Measurements from ENCODE around the gene FANCE.
"Not testable (repeated sequence)": the region's sequence is repeated elsewhere in the genome, so short reads cannot be mapped to it uniquely, and the experiment has no call there.

FANCE gene

GRCh38 chr6:35432291-35432690 lies 19.8 kb upstream of the FANCE start:
- no peak for DNase-seq (ENCODE audit: low read depth in 2 of 2)

- DNase-seq (ENCODE audit: low read depth in 2 of 2): not testable (repeated sequence)
Measured at GRCh38 chr6:35432702-35433101, 19.4 kb upstream of the FANCE start.

GRCh38 chr6:35435074-35435837 lies 16.9 kb upstream of the FANCE start:
- DNase-seq (ENCODE audit: low read depth in 2 of 2): no peak

- DNase-seq (ENCODE audit: low read depth in 2 of 2): no peak
Measured at GRCh38 chr6:35436071-35436857, 15.9 kb upstream of the FANCE start.

DNA sequence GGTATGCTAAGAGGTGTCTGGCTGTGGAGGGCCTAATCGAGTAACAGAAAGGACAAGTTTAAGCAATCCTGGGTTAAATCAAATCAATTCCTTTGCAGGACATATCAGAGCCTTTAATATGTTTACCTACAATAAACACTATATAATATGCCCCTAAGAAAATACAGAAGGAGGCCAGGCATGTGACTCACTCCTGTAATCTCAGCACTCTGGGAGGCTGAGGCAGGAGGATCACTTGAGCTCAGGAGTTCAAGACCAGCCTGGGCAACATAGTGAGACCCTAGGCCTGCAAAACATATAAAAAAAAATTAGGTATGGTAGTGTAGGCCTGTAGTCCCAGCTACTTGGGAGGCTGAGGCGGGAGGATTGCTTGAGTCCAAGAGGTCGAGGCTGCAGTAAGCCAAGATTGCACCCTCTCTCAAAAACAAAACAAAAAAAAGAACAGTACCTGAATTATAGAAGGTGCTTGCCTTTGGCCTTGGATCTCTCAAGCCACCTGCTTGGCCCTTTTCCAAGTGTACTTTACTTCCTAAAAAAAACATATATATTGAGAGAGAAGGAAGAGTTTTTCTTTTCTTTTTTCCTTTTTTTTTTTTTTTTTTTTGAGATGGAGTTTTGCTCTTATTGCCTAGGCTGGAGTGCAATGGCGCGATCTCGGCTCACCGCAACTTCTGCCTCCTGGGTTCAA lies 13.6 kb upstream of the FANCE start:
- not testable (repeated sequence) for DNase-seq (ENCODE audit: low read depth in 2 of 2)

GRCh38 chr6:35439308-35439707 lies 12.8 kb upstream of the FANCE start:
- no peak for DNase-seq (ENCODE audit: low read depth in 2 of 2)

GRCh38 chr6:35441205-35441604 lies 10.9 kb upstream of the FANCE start:
- DNase-seq (ENCODE audit: low read depth in 2 of 2): no peak

DNA sequence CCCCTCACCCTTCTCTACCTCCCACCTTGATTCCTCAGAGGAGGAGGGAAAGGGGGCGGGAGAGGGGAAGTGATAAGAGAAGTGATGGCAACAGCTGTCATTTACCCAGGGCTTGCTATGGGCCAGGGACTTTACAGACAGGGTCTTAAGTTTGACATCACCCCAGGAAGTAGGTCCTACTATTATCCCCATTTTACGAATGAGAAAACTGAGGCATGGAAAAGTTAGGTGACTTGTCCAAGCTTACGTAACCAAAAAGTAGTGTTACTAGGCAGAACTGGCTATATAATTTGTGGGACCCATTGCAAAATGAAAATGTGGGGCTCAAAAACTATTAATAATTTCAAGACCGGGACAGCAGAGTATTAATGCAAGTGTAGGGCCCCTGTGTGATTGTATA lies 10.5 kb upstream of the FANCE start:
- no peak for DNase-seq (ENCODE audit: low read depth in 2 of 2)

DNA sequence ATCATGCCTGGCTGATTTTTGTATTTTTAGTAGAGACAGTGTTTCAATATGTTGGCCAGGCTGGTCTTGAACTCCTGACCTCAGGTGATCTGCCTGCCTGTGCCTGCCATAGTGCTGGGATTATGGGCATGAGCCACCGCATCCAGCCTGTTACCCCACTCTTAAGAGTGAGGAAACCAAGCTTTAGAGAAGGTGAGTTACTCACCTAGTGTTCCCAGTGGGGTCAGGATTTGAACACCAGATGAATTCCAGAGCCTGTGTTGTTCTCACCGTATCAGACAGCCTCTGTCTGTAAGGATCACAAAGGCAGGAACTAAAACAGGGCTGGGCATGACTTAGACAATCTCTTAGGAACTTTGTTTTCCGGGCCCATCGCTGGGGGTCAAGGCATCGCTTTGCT lies 9.4 kb upstream of the FANCE start:
- no peak for DNase-seq (ENCODE audit: low read depth in 2 of 2)

- DNase-seq (ENCODE audit: low read depth in 2 of 2): no peak
Measured at GRCh38 chr6:35443341-35444030, 8.7 kb upstream of the FANCE start.

DNA sequence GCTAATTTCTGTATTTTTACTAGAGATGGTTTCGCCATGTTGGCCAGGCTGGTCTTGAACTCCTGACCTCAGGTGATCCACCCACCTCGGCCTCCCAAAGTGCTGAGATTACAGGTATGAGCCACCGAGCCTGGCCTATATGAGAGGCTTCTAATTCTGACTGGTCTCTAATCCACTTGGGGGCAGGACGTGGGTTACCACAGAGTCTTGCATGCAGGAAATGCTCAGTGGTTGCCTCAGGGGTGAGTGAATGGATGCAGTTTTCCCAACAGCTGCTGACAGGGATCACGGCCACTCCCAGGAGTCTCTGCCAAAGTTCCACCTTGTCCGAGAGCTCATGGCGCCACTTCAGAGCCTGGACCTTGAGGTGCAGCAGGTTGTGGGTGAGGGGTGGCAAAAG lies 6.4 kb upstream of the FANCE start:
- no peak for DNase-seq (ENCODE audit: low read depth in 2 of 2)

- DNase-seq (ENCODE audit: low read depth in 2 of 2): no peak
Measured at GRCh38 chr6:35448191-35448590, 3.9 kb upstream of the FANCE start.

DNA sequence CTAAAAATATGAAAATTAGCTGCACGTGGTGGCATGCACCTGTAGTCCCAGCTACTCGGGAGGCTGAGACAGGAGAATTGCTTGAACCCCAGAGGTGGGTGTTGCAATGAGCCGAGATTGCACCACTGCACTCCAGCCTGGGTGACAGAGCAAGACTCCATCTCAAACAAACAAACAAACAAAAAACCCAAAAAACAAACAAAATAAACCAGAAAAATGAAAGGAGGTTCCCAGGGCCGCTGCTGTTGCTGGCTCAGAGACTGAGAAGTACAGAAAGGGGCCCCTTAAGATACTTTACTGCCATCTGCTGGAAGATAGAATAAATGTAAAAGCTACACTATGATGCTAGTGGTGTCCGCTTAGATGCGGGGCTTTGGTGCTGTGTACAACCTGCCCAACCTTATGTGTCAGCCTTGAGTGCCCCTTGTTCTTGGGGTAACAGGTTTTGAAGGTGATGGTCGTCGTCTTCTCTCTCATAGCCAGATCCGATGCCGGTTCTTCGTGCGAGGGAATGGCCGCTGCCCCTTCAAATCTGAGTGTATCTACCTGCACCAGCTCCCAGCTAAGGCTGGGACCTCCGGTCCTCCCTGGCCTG lies 2.8 kb upstream of the FANCE start:
- no peak for DNase-seq (ENCODE audit: low read depth in 2 of 2)

DNA sequence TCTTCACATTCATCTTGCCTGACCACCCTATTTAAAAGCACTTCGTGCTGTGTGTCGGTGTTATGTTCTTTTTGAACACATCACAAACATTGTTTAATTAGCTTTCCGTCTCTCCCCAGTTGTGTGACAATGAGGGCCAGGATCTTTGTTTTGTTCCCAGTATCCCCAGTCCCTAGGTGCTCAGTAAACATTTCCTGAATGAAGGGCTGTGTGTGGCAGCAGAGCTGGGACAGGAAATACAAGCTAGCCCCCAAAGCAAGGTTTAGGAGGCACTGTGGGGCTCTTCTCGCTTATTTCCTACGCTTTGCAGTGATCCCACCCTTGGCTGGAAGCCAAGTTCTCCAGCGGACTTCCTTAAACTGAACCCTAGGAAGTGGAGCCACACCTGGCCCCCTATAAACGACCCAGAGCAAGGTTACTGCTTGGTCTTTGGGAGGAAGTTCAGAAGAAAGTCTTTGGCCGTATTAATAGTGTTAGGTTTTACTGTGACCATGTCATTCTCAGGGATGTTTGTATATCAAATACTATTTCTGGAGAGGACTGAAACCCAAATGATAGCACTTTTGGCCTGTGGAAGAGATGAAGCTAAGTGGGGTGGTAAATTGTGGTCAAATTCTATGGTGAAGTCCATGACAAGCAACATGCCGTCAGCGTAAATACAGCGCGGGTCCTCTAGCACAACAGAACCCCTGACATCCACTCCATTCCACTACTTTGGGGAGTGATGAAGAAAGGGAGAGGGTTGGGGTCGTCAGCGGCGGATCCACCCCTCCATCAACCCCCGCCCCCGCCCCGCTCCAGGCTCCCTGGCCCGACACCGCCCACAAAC lies 570 bp upstream of the FANCE start:
- no peak for DNase-seq (ENCODE audit: low read depth in 2 of 2)

GRCh38 chr6:35453236-35453635 lies 1.1 kb downstream of the FANCE start:
- DNase-seq (ENCODE audit: low read depth in 2 of 2): no peak

- DNase-seq (ENCODE audit: low read depth in 2 of 2): no peak
Measured at GRCh38 chr6:35454391-35455110, 2.4 kb downstream of the FANCE start.

- DNase-seq (ENCODE audit: low read depth in 2 of 2): no peak
Measured at GRCh38 chr6:35457907-35458306, 5.8 kb downstream of the FANCE start.

GRCh38 chr6:35461270-35461669 lies 9.1 kb downstream of the FANCE start:
- no peak for DNase-seq (ENCODE audit: low read depth in 2 of 2)

GRCh38 chr6:35463292-35463691 lies 11.2 kb downstream of the FANCE start:
- DNase-seq (ENCODE audit: low read depth in 2 of 2): no peak

- no peak for DNase-seq (ENCODE audit: low read depth in 2 of 2)
Measured at GRCh38 chr6:35465646-35466045, 13.5 kb downstream of the FANCE start.

Data from stimulated activated CD8-positive, alpha-beta memory T cell treated with anti-CD3 and anti-CD28 coated beads, Interleukin-7, amount 100 ng/mL, for 1 hour (primary cell).